Tibial artery (tissue), 4 donors: ENCODE data around the gene CSNK1D.
A peak's percentile ranks its signal among the peaks of the same experiment; 100 is the strongest.

Source experiments
- DNase-seq, 2 donors: peaks; one replicate each; pipeline ENCODE4 v3.0.0-alpha.2; 2019
- H3K27ac ChIP-seq, 2 donors: fragments of 200-600 bp; sonication (generic) in 1 of 2; 1 replicate in 1 of 2; 2 replicates in 1 of 2; pipeline ENCODE4 v1.5.1; 2018 to 2019; ENCODE audit warnings: mild to moderate bottlenecking in 1 of 2
- H3K27me3 ChIP-seq, 2 donors: fragments of 200-600 bp; sonication (generic) in 1 of 2; one replicate each; pipeline versions ENCODE4 v1.5.1 to v1.6.0; 2016 to 2019
- H3K36me3 ChIP-seq, 3 donors: fragments of 200-600 bp; sonication (generic) in 2 of 3; one replicate each; pipeline ENCODE4 v1.5.1; 2016 to 2019; ENCODE audit warnings: mild to moderate bottlenecking in 2 of 3
- H3K4me1 ChIP-seq, 4 donors: fragments of 200-600 bp; sonication (generic) in 2 of 4; 1 replicate in 3 of 4; 2 replicates in 1 of 4; pipeline ENCODE4 v1.5.1; 2016 to 2019
- H3K4me3 ChIP-seq, 2 donors: fragments of 200-600 bp; sonication (generic) in 1 of 2; 1 replicate in 1 of 2; 2 replicates in 1 of 2; pipeline ENCODE4 v1.5.1; 2018 to 2019; ENCODE audit warnings: mild to moderate bottlenecking in 2 of 2
- H3K9me3 ChIP-seq, 3 donors: fragments of 200-600 bp; sonication (generic) in 1 of 3; one replicate each; pipeline ENCODE4 v1.5.1; 2016 to 2019
- intact Hi-C: fragments of 100-400 bp; cut with DNase I; formaldehyde crosslinking; loops from one replicate; pipeline ENCODE4 v1.15.0; 2023; ENCODE audit warnings: low total_unique reads
- TF ChIP-seq, protein P1 (sequence below), 2 experiments: fragments of 200-600 bp in 1 of 2; fragments of 450-650 bp in 1 of 2; IDR thresholded peaks; one replicate each; pipeline ENCODE4 v1.5.1; 2017 to 2019; ENCODE audit warnings: antibody characterized with exemption in 2 of 2, mild to moderate bottlenecking in 1 of 2, moderate library complexity in 1 of 2

The CSNK1D gene

DNA sequence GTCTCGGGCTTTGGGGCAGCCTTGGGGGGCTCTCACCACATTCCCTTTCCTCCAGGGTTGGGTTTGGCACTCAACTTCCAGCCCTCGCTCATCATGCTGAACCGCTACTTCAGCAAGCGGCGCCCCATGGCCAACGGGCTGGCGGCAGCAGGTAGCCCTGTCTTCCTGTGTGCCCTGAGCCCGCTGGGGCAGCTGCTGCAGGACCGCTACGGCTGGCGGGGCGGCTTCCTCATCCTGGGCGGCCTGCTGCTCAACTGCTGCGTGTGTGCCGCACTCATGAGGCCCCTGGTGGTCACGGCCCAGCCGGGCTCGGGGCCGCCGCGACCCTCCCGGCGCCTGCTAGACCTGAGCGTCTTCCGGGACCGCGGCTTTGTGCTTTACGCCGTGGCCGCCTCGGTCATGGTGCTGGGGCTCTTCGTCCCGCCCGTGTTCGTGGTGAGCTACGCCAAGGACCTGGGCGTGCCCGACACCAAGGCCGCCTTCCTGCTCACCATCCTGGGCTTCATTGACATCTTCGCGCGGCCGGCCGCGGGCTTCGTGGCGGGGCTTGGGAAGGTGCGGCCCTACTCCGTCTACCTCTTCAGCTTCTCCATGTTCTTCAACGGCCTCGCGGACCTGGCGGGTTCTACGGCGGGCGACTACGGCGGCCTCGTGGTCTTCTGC is 36.3 kb downstream of the CSNK1D start:
- TF ChIP-seq, protein P1, sequence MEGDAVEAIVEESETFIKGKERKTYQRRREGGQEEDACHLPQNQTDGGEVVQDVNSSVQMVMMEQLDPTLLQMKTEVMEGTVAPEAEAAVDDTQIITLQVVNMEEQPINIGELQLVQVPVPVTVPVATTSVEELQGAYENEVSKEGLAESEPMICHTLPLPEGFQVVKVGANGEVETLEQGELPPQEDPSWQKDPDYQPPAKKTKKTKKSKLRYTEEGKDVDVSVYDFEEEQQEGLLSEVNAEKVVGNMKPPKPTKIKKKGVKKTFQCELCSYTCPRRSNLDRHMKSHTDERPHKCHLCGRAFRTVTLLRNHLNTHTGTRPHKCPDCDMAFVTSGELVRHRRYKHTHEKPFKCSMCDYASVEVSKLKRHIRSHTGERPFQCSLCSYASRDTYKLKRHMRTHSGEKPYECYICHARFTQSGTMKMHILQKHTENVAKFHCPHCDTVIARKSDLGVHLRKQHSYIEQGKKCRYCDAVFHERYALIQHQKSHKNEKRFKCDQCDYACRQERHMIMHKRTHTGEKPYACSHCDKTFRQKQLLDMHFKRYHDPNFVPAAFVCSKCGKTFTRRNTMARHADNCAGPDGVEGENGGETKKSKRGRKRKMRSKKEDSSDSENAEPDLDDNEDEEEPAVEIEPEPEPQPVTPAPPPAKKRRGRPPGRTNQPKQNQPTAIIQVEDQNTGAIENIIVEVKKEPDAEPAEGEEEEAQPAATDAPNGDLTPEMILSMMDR (IDR thresholded peaks at IDR 0.05): no peak
- Histone ChIP-seq H3K27ac (peak overlapping the region; percentile 84 to 89), H3K4me1 (peaks cover 18 to 80% (median 69%) of the 10 kb centered on the region in 4 donors)

DNA sequence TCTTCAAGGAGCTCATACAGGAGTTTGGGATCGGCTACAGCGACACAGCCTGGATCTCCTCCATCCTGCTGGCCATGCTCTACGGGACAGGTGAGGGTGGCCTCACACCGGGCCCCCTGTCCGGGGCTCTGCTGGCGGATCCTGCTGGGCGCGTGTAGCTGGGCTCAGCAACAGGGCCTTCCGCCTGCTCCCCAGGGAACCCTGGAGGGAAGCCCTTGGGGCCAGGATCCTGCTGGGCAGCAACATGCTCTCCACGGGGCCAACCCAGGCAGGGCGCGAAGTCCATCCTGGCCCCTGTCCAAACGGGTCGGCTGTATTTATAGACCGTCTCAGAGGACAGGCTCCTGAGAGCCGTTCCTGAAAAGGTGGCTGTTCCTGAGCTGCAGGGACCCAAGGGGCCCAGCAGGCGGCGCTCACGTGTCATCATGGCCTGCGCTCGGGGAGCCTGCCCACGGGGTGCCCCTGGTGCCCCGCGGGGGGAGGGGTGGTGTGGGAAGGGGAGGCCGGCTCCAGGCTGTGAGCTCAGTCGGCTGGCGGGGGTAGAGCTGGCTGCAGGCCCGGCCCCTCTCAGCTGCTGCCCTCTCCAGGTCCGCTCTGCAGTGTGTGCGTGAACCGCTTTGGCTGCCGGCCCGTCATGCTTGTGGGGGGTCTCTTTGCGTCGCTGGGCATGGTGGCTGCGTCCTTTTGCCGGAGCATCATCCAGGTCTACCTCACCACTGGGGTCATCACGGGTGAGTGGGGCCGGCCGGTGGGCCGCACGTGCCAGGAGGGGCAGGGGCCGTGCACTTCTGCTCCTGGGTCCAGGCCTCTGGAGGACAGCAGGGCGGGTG is 37.1 kb downstream of the CSNK1D start:
- Histone ChIP-seq H3K4me1 (peaks cover 11 to 80% (median 69%) of the 10 kb centered on the region in 4 donors), H3K9me3 (no peaks in the 10 kb centered on the region), H3K27ac (peak overlapping the region in 1 of 2 donors; percentile 89), H3K27me3 (no peaks in the 10 kb centered on the region), H3K36me3 (peaks cover 0 to 20% (median 0%) of the 10 kb centered on the region in 3 donors), H3K4me3 (no peak overlapping the region)
- DNase-seq: peak in 1 of 2 donors; percentile 83
- intact Hi-C loops: no loop called here
- TF ChIP-seq, protein P1 (IDR thresholded peaks at IDR 0.05): peak; percentile 85 to 92

More for the DNA sequence above, 36.3 kb downstream of the CSNK1D start:
- no peaks in the 10 kb centered on the region for H3K9me3 ChIP-seq
- H3K27me3 ChIP-seq: no peaks in the 10 kb centered on the region
- intact Hi-C loops: no loop called here
- no peak overlapping the region for H3K4me3 ChIP-seq
- peak in 1 of 2 donors; percentile 70 for DNase-seq
- peaks cover 0 to 20% (median 0%) of the 10 kb centered on the region in 3 donors for H3K36me3 ChIP-seq

DNA sequence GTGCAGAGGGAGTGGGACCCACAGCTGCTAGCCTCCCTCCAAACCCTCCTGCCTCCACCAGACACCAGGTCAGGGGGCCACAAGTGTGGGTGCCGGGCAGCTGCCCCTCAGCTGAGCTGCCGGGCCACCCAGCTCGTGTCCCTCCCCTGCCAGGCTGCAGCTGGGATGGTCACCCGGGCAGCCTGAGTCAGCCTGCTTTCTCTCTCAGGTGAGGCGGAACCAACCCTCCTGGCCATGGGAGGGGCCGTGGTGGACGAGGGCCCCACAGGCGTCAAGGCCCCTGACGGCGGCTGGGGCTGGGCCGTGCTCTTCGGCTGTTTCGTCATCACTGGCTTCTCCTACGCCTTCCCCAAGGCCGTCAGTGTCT is 37.7 kb downstream of the CSNK1D start:
- H3K27me3 ChIP-seq: no peaks in the 10 kb centered on the region
- H3K36me3 ChIP-seq: peaks cover 0 to 20% (median 0%) of the 10 kb centered on the region in 3 donors
- peaks cover 5 to 79% (median 69%) of the 10 kb centered on the region in 4 donors for H3K4me1 ChIP-seq
- H3K27ac ChIP-seq: peak overlapping the region in 1 of 2 donors; percentile 89
- no peaks in the 10 kb centered on the region for H3K9me3 ChIP-seq
- intact Hi-C loops: no loop called here
- no peak for DNase-seq
- H3K4me3 ChIP-seq: no peak overlapping the region
- TF ChIP-seq, protein P1 (IDR thresholded peaks at IDR 0.05): no peak

DNA sequence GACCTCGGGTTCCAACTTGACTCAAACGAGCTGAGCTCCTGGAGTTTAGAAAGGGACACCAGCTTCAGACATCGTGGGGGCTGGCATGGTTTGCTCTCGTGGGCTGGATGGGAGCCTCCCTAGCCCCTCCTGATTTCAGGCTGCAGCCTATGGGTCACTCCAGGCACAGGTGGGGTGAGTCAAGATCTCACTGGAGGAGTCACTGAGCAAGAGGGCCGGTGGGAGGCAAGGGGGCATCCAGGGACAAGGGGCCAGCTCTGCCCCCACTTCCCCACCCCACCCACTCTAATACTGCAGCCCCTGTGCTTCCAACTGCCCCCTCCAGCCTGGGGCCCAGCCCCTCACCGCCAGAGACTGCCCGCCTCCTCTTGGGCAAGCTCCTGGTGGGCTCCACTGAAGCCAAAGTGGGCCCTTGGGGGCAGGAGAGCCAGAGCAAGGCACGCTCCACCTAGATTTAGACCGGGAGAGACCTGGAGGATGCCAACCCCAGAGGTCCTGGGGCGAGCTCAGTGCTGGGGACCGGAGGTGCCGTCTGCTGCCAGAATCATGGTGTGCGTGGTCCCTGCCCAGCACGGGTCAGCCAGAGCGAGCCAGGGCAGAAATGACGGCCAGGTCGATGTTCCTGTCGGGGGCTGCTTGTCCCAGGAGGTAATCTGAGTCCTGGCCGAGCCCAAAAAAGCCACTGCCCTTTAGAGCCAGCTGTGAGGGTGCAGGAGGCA is 38.3 kb downstream of the CSNK1D start:
- intact Hi-C loops: no loop called here
- Histone ChIP-seq H3K4me1 (peaks cover 0 to 79% (median 69%) of the 10 kb centered on the region in 4 donors), H3K4me3 (no peak overlapping the region), H3K36me3 (peaks cover 0 to 20% (median 0%) of the 10 kb centered on the region in 3 donors), H3K27me3 (no peaks in the 10 kb centered on the region), H3K27ac (peak overlapping the region in 1 of 2 donors; percentile 89), H3K9me3 (no peaks in the 10 kb centered on the region)
- DNase-seq: no peak
- TF ChIP-seq, protein P1 (IDR thresholded peaks at IDR 0.05): no peak

DNA sequence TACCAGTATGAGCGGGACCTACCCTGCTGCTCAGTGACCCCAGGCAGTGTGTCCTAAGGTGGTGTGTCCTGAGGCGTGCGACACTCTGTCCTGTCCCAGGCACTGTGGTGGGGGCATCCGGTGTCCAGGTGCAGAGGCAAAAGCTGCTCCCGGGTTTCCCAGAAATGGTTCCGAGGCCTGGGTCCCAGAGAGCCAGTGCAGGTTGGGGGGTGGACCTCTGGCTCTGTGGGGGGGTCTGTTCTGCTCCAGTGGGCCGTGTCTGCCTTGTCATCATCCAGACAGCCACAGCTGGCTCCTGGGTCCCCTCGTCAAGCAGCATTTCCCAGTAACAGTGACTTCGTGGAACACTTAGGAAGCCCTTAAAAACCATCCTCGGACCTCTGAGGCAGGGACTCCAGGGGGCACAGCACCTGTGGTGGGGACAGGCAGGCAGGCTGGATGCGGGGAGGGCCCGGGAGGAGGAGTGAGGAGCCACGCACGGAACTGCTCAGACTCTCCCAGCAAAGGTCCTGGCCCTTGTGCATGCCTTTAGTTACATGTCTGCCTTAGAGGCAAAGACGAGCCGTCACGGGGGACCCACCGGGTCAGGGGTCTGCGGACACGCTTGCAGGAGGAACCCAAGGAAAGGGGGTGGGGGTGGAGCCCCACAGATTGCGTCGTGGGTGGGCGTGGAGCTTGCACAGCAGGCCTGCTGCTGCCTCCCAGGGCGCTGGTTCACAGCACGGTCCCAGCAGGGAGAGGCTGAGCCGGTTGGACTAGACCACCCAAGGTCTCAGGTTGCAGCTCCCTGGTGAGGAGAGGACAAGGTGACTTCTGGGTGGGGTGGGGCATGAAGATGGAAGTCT is 39.1 kb downstream of the CSNK1D start:
- TF ChIP-seq, protein P1 (IDR thresholded peaks at IDR 0.05): no peak
- peak in 1 of 2 donors; percentile 66 for DNase-seq
- Histone ChIP-seq H3K9me3 (no peaks in the 10 kb centered on the region), H3K4me3 (no peak overlapping the region), H3K36me3 (peaks cover 0 to 20% (median 0%) of the 10 kb centered on the region in 3 donors), H3K4me1 (peaks cover 0 to 79% (median 69%) of the 10 kb centered on the region in 4 donors), H3K27me3 (no peaks in the 10 kb centered on the region), H3K27ac (no peak overlapping the region)
- intact Hi-C loops: no loop called here
